ENCODE data around the gene AGRP.

- TF ChIP-seq CTCF (conservative IDR thresholded peaks at IDR 0.05; ENCODE audit: low read length) (no peak), EZH2phosphoT487 (IDR thresholded peaks at IDR 0.05; ENCODE audit: borderline replicate concordance, low read depth, low read length) (no peak; the same call in 1 of the 2 replicates)
Observed at GRCh38 chr16:67528870-67529581, 45.7 kb upstream of the AGRP start.

Measured in OCI-LY7 (cell line).